HepG2 (cell line): ENCODE measurements around the gene CLDN20. TPM values are rescaled to one million over a fixed set of nuclear protein-coding genes. Genes with fewer than 3 reads are reported as not detected.

ENCODE experiments used
- AHDC1 ChIP-seq: sonication (generic); formaldehyde crosslinking; IDR thresholded peaks from 2 replicates; pipeline ENCODE4 v1.5.1; 2020; ENCODE audit warnings: mild to moderate bottlenecking, missing genetic modification reagents, borderline replicate concordance
- RELA ChIP-seq: sonication (generic); formaldehyde crosslinking; IDR thresholded peaks from 2 replicates; pipeline ENCODE4 v1.4.0; 2020; ENCODE audit warnings: missing genetic modification reagents
- SIN3B ChIP-seq: fragments of 150-350 bp; IDR thresholded peaks from 2 replicates; pipeline ENCODE4 v1.6.1; 2014; ENCODE audit warnings: low read length
- SUZ12 ChIP-seq: fragments of 150-350 bp; IDR thresholded peaks from 2 replicates; pipeline ENCODE4 v1.6.1; 2014; ENCODE audit warnings: low read depth, low read length
- ZBED4 ChIP-seq: sonication (generic); formaldehyde crosslinking; IDR thresholded peaks from 2 replicates; pipeline ENCODE4 v1.4.0; 2020; ENCODE audit warnings: missing genetic modification reagents, borderline replicate concordance
- ZNF138 ChIP-seq: sonication (generic); formaldehyde crosslinking; IDR thresholded peaks from 2 replicates; pipeline ENCODE4 v1.5.0; 2020; ENCODE audit warnings: mild to moderate bottlenecking, low read depth, missing genetic modification reagents
- ZNF407 ChIP-seq: sonication (generic); formaldehyde crosslinking; IDR thresholded peaks from one replicate; pipeline ENCODE4 v1.5.1; 2020; ENCODE audit warnings: mild to moderate bottlenecking, missing genetic modification reagents; ENCODE audit errors: not compliant biosample characterization
- ZNF766 ChIP-seq: sonication (generic); formaldehyde crosslinking; IDR thresholded peaks from 2 replicates; pipeline ENCODE4 v1.5.0; 2020; ENCODE audit warnings: missing genetic modification reagents, borderline replicate concordance
- polyA plus RNA-seq, 8 experiments: library from polyadenylated mRNA; depleted of rRNA in 3 of 8; stranded (reverse) in 7 of 8; unstranded in 1 of 8; fragments of >200 nt; fragmentation: Illumina TruSeq in 4 of 8; extraction: Trizol in 4 of 8; gene quantifications; 2 replicates each; pipeline versions ENCODE4 v1.2.1 to v1.2.3, GENCODE V29; 2011 to 2016; ENCODE audit warnings: low read depth in 4 of 8, missing spikeins in 1 of 8, mixed read lengths in 1 of 8; ENCODE audit not compliant: insufficient read depth in 1 of 8
- total RNA-seq, 5 experiments: library from RNA; depleted of rRNA; stranded (reverse); fragments of >200 nt; fragmentation: Illumina TruSeq; extraction: Trizol; gene quantifications; 2 replicates each; pipeline ENCODE4 v1.2.3, GENCODE V29; 2016; ENCODE audit warnings: low read depth in 1 of 5

The CLDN20 gene
- total and polyA plus RNA-seq, 2 of the 13 experiments (the other 11 are each of a cell fraction or from before 2014, with no cell fraction given), result not detected

- no peak for TF ChIP-seq ZBED4 (CRISPR knock-in tag)
- TF ChIP-seq ZNF138, result no peak
- no peak; the same call in 1 of the 2 replicates for TF ChIP-seq AHDC1 (CRISPR knock-in tag)
- no peak; the same call in 1 of the 2 replicates for TF ChIP-seq SIN3B
- TF ChIP-seq ZNF407, result no peak
- TF ChIP-seq ZNF766 (CRISPR knock-in tag), result peak; percentile 88
- TF ChIP-seq RELA, result peak; percentile 85
- TF ChIP-seq SUZ12, result no peak
Observed at GRCh38 chr6:155314092-155314772, 50.4 kb downstream of the CLDN20 start, which contains the start of gene TFB1M (continued).
